OCI-LY1 (cell line): ENCODE results near the gene CDC73.

Experiments
- H2AFZ ChIP-seq: fragments of 200-600 bp; sonication (generic), shearing (Covaris generic); 2 replicates; pipeline ENCODE4 v1.6.0; 2014; ENCODE audit warnings: antibody characterized with exemption, mild to moderate bottlenecking, low read length
- H3F3A ChIP-seq: fragments of 200-600 bp; sonication (generic), shearing (Covaris generic); 2 replicates; pipeline ENCODE4 v1.6.0; 2014; ENCODE audit warnings: mild to moderate bottlenecking, antibody characterized with exemption, low read length, moderate library complexity; ENCODE audit not compliant: insufficient read depth
- H3K27ac ChIP-seq: fragments of 200-600 bp; sonication (generic); 2 replicates; pipeline ENCODE4 v1.5.1; 2014; ENCODE audit warnings: low read length, mixed run types, mild to moderate bottlenecking, low read depth; ENCODE audit not compliant: poor library complexity, severe bottlenecking
- H3K27me3 ChIP-seq: fragments of 200-600 bp; sonication (generic); 2 replicates; pipeline ENCODE4 v1.6.0; 2014; ENCODE audit warnings: antibody characterized with exemption, mild to moderate bottlenecking, low read length, moderate library complexity; ENCODE audit not compliant: insufficient read depth
- H3K36me3 ChIP-seq: fragments of 200-600 bp; sonication (generic); 2 replicates; pipeline ENCODE4 v1.6.1; 2014; ENCODE audit warnings: mild to moderate bottlenecking, antibody characterized with exemption, low read length, moderate library complexity, mixed read lengths; ENCODE audit not compliant: insufficient read depth
- H3K4me1 ChIP-seq: fragments of 200-600 bp; sonication (generic); 2 replicates; pipeline ENCODE4 v1.5.1; 2014; ENCODE audit warnings: mild to moderate bottlenecking, low read length, moderate library complexity; ENCODE audit not compliant: insufficient read depth, severe bottlenecking
- H3K4me2 ChIP-seq: fragments of 200-600 bp; sonication (generic), shearing (Covaris generic); 2 replicates; pipeline ENCODE4 v1.6.1; 2014; ENCODE audit warnings: low read length
- H3K4me3 ChIP-seq: fragments of 200-600 bp; sonication (generic); 2 replicates; pipeline ENCODE4 v1.5.1; 2014; ENCODE audit warnings: low read length, low read depth, mild to moderate bottlenecking, mixed read lengths; ENCODE audit not compliant: poor library complexity, severe bottlenecking
- H3K79me2 ChIP-seq: fragments of 200-600 bp; shearing (Covaris generic); 2 replicates; pipeline ENCODE4 v1.6.1; 2016; ENCODE audit warnings: mixed run types, low read length, mixed read lengths; ENCODE audit not compliant: insufficient read depth
- H3K9ac ChIP-seq: fragments of 200-600 bp; sonication (generic), shearing (Covaris generic); 2 replicates; pipeline ENCODE4 v1.6.1; 2014; ENCODE audit warnings: mild to moderate bottlenecking, low read length, mixed read lengths
- H3K9me2 ChIP-seq: fragments of 200-600 bp; sonication (generic), shearing (Covaris generic); 2 replicates; pipeline ENCODE4 v1.6.1; 2014; ENCODE audit warnings: low read depth, mild to moderate bottlenecking, low read length, mixed read lengths
- H3K9me3 ChIP-seq: fragments of 200-600 bp; shearing (Covaris generic); 2 replicates; pipeline ENCODE4 v1.6.1; 2014; ENCODE audit warnings: low read length, mixed read lengths
- H4K20me1 ChIP-seq: fragments of 200-600 bp; sonication (generic), shearing (Covaris generic); 2 replicates; pipeline ENCODE4 v1.6.0; 2016; ENCODE audit warnings: mild to moderate bottlenecking, low read length; ENCODE audit not compliant: insufficient read depth
- CTCF ChIP-seq: fragments of 200-600 bp; sonication (generic), shearing (Covaris generic); IDR thresholded peaks from 2 replicates; pipeline ENCODE4 v1.5.1; 2017; ENCODE audit warnings: mild to moderate bottlenecking, antibody characterized with exemption, low read length, moderate library complexity, mixed read lengths
- EZH2 ChIP-seq: fragments of 200-600 bp; sonication (generic), shearing (Covaris generic); IDR thresholded peaks from 2 replicates; pipeline ENCODE4 v1.8.0; 2017; ENCODE audit warnings: borderline replicate concordance, mixed run types, mild to moderate bottlenecking, antibody characterized with exemption, low read length, moderate library complexity, mixed read lengths

The CDC73 gene

GRCh38 chr1:193110864-193111263 is 11.0 kb upstream of the CDC73 start:
- no peaks in the 10 kb centered on the region for H3F3A ChIP-seq
- no peaks in the 10 kb centered on the region for H4K20me1 ChIP-seq
- no peaks in the 10 kb centered on the region for H3K9me3 ChIP-seq
- H3K27ac ChIP-seq, result no peak overlapping the region
- H3K36me3 ChIP-seq, result no peaks in the 10 kb centered on the region
- no peak overlapping the region for H3K4me3 ChIP-seq
- no peak overlapping the region for H3K4me2 ChIP-seq
- no peaks in the 10 kb centered on the region for H3K79me2 ChIP-seq
- no peaks in the 10 kb centered on the region for H3K9me2 ChIP-seq
- no peaks in the 10 kb centered on the region for H3K27me3 ChIP-seq
- TF ChIP-seq CTCF (no peak), EZH2 (no peak)
- no peak overlapping the region for H3K9ac ChIP-seq
- no peak overlapping the region for H2AFZ ChIP-seq
- peaks cover 11% of the 10 kb centered on the region for H3K4me1 ChIP-seq

GRCh38 chr1:193111641-193112090 is 10.2 kb upstream of the CDC73 start:
- Histone ChIP-seq H3K9ac (no peak overlapping the region), H3K27ac (no peak overlapping the region), H3K4me3 (no peak overlapping the region), H3K27me3 (no peaks in the 10 kb centered on the region), H3F3A (no peaks in the 10 kb centered on the region), H3K36me3 (no peaks in the 10 kb centered on the region), H4K20me1 (no peaks in the 10 kb centered on the region), H2AFZ (0 out of 2 replicates have a peak overlapping the region, but pooled peaks have one; percentile 82), H3K4me1 (peaks cover 9% of the 10 kb centered on the region), H3K79me2 (no peaks in the 10 kb centered on the region), H3K9me2 (no peaks in the 10 kb centered on the region), H3K9me3 (no peaks in the 10 kb centered on the region), H3K4me2 (no peak overlapping the region)
- no peak for TF ChIP-seq EZH2
- no peak for TF ChIP-seq CTCF

GRCh38 chr1:193113258-193113991 is 8.4 kb upstream of the CDC73 start:
- Histone ChIP-seq H3K79me2 (no peaks in the 10 kb centered on the region), H3K4me1 (peaks cover 9% of the 10 kb centered on the region), H3K27ac (no peak overlapping the region), H3K4me2 (no peak overlapping the region), H3K9me2 (no peaks in the 10 kb centered on the region), H3K9me3 (no peaks in the 10 kb centered on the region), H4K20me1 (no peaks in the 10 kb centered on the region), H3K4me3 (no peak overlapping the region), H3K9ac (no peak overlapping the region), H3K36me3 (no peaks in the 10 kb centered on the region), H2AFZ (no peak overlapping the region), H3F3A (no peaks in the 10 kb centered on the region), H3K27me3 (no peaks in the 10 kb centered on the region)
- TF ChIP-seq CTCF, result no peak
- no peak for TF ChIP-seq EZH2
